ENCODE data around the gene AAK1.
"Not testable (repeated sequence)": the region's sequence is repeated elsewhere in the genome, so short reads cannot be mapped to it uniquely, and the experiment has no call there.

The AAK1 gene

DNA sequence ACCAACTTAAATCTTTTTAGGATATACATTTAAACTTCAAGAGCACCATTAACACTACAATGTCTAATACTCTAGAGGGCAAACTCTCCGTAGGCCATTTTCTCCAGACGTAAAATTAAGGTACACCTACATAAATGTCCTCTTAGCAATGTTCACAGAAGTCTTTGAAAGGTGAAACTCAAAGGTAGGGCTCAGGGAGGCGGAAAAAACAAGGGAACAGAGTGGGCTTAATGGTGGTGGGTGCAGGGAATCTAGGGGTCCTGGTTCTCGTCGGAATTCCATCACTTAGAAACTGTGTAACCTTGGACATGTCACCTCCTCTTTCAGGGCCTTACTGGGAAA lies 207.0 kb downstream of the AAK1 start:
- DNase-seq, result no peak

GRCh38 chr2:69434753-69435152 lies 208.8 kb downstream of the AAK1 start:
- no peak for DNase-seq

- DNase-seq, result no peak
Measured at GRCh38 chr2:69429491-69430183, 213.9 kb downstream of the AAK1 start.

DNA sequence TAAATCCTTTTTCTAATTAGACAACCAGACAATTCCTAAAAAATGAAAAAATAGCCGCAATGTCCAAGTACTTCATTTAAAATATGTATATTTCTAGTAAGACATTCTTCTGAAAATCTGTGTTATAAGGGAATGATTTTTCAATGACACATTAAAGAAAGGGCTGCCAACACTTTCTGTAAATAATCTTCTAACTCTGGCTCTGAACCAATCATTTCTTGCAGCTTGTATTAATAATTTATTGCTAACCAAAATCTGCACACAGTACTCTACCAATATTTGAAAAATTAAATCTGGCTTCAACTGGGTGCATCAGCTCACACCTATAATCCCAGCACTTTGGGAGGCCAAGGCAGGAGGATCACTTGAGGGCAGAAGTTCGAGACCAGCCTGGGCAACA lies 214.6 kb downstream of the AAK1 start:
- DNase-seq, result no peak

GRCh38 chr2:69424419-69424818 lies 219.1 kb downstream of the AAK1 start:
- DNase-seq, result no peak

DNA sequence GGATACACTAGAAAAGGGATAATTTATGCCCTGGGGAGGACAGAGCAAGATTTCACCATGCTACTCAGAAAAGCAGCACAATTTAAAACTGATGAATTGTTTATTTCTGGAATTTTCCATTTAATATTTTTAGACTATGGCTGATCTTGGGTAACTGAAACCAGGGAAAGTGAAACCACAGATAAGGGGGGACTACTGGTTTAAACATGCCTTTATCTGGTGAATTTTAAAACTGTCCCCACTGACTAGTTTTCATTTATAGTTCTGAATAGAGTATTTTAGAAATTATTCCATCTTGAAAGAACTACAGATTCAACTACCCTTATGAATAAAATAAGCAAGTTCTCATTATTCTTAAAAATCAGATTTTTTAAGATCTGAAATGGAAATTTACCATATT lies 221.3 kb downstream of the AAK1 start:
- DNase-seq, result no peak

- DNase-seq, result not testable (repeated sequence)
Measured at GRCh38 chr2:69419111-69419510, 224.4 kb downstream of the AAK1 start.

GRCh38 chr2:69416147-69416546 lies 227.4 kb downstream of the AAK1 start:
- DNase-seq, result no peak

All from activated gamma-delta T cell treated with Interleukin-2 at 50 U/mL for 16 hours (primary cell).